Skeletal muscle cell (primary cell): ENCODE measurements around the gene UBXN2A.
"Not testable (repeated sequence)": the region's sequence is repeated elsewhere in the genome, so short reads cannot be mapped to it uniquely, and the experiment has no call there.

Experiments
- DNase-seq: peaks from one replicate; pipeline ENCODE4 v3.0.0-alpha.2; 2010; ENCODE audit warnings: low read depth
- H3K4me3 ChIP-seq: 2 replicates; pipeline ENCODE4 v1.5.1; 2011; ENCODE audit warnings: low read depth, mild to moderate bottlenecking, control low read depth, low read length, moderate library complexity

The UBXN2A gene

GRCh38 chr2:24010477-24011249, 70.4 kb downstream of the UBXN2A start:
- no peak for DNase-seq
- H3K4me3 ChIP-seq, result peak overlapping the region; percentile 43

- no peak for DNase-seq
- no peak overlapping the region for H3K4me3 ChIP-seq
Measured at GRCh38 chr2:24011250-24012104, 71.2 kb downstream of the UBXN2A start.

GRCh38 chr2:24012521-24013188, 72.4 kb downstream of the UBXN2A start:
- DNase-seq, result no peak
- H3K4me3 ChIP-seq, result no peak overlapping the region

GRCh38 chr2:24014902-24015301, 74.6 kb downstream of the UBXN2A start:
- H3K4me3 ChIP-seq, DNase-seq: not testable (repeated sequence)

- peak; percentile 67 for DNase-seq
- H3K4me3 ChIP-seq, result no peak overlapping the region
Measured at GRCh38 chr2:24015562-24016375, 75.5 kb downstream of the UBXN2A start.

GRCh38 chr2:24016376-24016761, 76.1 kb downstream of the UBXN2A start:
- no peak for DNase-seq
- no peak overlapping the region for H3K4me3 ChIP-seq

- H3K4me3 ChIP-seq, result no peak overlapping the region
- no peak for DNase-seq
Measured at GRCh38 chr2:24016853-24017703, 76.8 kb downstream of the UBXN2A start.

- no peak overlapping the region for H3K4me3 ChIP-seq
- DNase-seq, result no peak
Measured at GRCh38 chr2:24017711-24018110, 77.4 kb downstream of the UBXN2A start.

- no peak for DNase-seq
- H3K4me3 ChIP-seq, result no peak overlapping the region
Measured at GRCh38 chr2:24018241-24018640, 78.0 kb downstream of the UBXN2A start.

GRCh38 chr2:24019729-24020128, 79.5 kb downstream of the UBXN2A start:
- no peak for DNase-seq
- H3K4me3 ChIP-seq, result no peak overlapping the region

GRCh38 chr2:24020244-24020643, 80.0 kb downstream of the UBXN2A start:
- H3K4me3 ChIP-seq, result no peak overlapping the region
- DNase-seq, result no peak

GRCh38 chr2:24021122-24021998, 81.1 kb downstream of the UBXN2A start:
- H3K4me3 ChIP-seq, result no peak overlapping the region
- no peak for DNase-seq

GRCh38 chr2:24022324-24022974, 82.2 kb downstream of the UBXN2A start:
- no peak overlapping the region for H3K4me3 ChIP-seq
- no peak for DNase-seq

GRCh38 chr2:24022975-24023575, 82.8 kb downstream of the UBXN2A start:
- no peak overlapping the region for H3K4me3 ChIP-seq
- no peak for DNase-seq

- no peak for DNase-seq
- H3K4me3 ChIP-seq, result no peak overlapping the region
Measured at GRCh38 chr2:24024018-24024417, 83.8 kb downstream of the UBXN2A start.

- DNase-seq, result no peak
- H3K4me3 ChIP-seq, result no peak overlapping the region
Measured at GRCh38 chr2:24024996-24025663, 84.9 kb downstream of the UBXN2A start.
